ENCODE measurements around the gene DENR. TPM values are rescaled to one million over a fixed set of nuclear protein-coding genes. Genes with fewer than 3 reads are reported as not detected.

Gene DENR
- total and polyA plus RNA-seq, 7 donors = 26.4 to 44.9 (median 31.9) TPM

DNA sequence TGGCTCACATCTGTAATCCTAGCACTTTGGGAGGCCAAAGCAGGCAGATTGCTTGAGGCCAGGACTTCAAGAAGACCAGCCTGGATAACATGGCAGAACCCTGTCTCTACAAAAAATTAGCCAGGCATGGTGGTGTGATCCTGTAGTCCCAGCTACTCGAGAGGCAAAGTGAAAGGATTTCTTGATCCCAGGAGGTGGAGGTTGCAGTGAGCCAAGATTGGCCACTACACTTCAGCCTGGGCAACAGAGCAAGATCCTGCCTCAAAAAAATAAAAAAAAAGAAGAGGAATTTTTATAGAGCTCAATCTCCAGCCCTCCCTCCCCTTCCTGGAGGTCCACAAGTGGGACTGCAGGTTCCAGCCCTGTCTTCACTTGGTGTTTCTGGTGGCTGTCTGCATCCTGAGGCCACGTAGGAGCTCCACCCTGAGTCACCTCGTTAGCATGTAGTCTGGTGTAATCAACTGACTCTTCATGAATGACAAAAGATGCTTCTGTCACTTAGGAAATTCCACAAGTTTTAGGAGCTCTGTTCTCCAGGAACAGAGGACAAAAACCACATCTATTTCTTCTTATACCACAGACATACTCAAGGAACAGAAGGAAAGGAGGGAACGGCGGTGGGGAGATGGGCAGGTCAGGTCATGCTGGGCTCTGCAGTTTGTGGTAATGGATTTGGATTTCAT is 37.9 kb downstream of the DENR start:
- WGBS, 2 donors = 74 to 87% methylated on average over 5 of the region's 5 CpGs
- intact Hi-C loops (cut with DNase I) = no loop called here
- Histone ChIP-seq H3K4me1 (no peaks in the 10 kb centered on the region), H3K9me3 (no peaks in the 10 kb centered on the region), H3K36me3 (no peaks in the 10 kb centered on the region), H3K27me3 (no peaks in the 10 kb centered on the region), H3K27ac (no peak overlapping the region), H3K4me3 (no peak overlapping the region)
- DNase-seq = no peak
- TF ChIP-seq EP300 (IDR thresholded peaks at IDR 0.05) = no peak
- no peak for TF ChIP-seq POLR2AphosphoS5 (IDR thresholded peaks at IDR 0.05)
- TF ChIP-seq, protein P1, sequence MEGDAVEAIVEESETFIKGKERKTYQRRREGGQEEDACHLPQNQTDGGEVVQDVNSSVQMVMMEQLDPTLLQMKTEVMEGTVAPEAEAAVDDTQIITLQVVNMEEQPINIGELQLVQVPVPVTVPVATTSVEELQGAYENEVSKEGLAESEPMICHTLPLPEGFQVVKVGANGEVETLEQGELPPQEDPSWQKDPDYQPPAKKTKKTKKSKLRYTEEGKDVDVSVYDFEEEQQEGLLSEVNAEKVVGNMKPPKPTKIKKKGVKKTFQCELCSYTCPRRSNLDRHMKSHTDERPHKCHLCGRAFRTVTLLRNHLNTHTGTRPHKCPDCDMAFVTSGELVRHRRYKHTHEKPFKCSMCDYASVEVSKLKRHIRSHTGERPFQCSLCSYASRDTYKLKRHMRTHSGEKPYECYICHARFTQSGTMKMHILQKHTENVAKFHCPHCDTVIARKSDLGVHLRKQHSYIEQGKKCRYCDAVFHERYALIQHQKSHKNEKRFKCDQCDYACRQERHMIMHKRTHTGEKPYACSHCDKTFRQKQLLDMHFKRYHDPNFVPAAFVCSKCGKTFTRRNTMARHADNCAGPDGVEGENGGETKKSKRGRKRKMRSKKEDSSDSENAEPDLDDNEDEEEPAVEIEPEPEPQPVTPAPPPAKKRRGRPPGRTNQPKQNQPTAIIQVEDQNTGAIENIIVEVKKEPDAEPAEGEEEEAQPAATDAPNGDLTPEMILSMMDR (IDR thresholded peaks at IDR 0.05) = no peak
- TF ChIP-seq POLR2A (IDR thresholded peaks at IDR 0.05) = no peak

DNA sequence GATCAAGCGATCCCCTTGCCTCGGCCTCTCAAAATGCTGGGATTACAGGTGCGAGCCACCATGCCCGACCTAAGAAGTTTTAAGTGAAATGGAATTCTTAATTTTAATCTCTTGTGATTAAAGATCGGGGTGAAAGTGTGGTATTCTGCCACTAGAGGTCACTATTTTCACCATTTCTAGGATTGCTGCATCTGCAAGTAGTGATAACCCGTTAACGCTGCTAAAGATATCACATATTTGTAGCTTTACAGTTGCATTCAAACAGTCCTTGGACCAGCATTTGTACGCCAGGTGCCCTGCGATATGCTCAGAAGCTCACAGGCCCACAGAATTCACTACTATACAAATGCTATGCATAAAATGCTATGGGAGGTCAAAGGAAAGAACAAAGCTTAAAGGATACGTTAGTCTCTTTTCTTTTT is 41.1 kb downstream of the DENR start:
- DNase-seq = no peak
- TF ChIP-seq POLR2A (IDR thresholded peaks at IDR 0.05) = no peak
- TF ChIP-seq, protein P1 (IDR thresholded peaks at IDR 0.05) = peak; percentile 27 to 69 (median 42)
- H3K4me3 ChIP-seq = no peak overlapping the region
- no peaks in the 10 kb centered on the region for H3K4me1 ChIP-seq
- WGBS, 2 donors = 12 to 24% methylated on average over 10 of the region's 10 CpGs
- no peaks in the 10 kb centered on the region for H3K36me3 ChIP-seq
- intact Hi-C loops (cut with DNase I) = loop anchor here (1.0 kb wide), 1 partner anchor 159 kb away; no protein-coding TSS in a partner anchor
- H3K27me3 ChIP-seq = no peaks in the 10 kb centered on the region
- H3K27ac ChIP-seq = no peak overlapping the region
- no peaks in the 10 kb centered on the region for H3K9me3 ChIP-seq

DNA sequence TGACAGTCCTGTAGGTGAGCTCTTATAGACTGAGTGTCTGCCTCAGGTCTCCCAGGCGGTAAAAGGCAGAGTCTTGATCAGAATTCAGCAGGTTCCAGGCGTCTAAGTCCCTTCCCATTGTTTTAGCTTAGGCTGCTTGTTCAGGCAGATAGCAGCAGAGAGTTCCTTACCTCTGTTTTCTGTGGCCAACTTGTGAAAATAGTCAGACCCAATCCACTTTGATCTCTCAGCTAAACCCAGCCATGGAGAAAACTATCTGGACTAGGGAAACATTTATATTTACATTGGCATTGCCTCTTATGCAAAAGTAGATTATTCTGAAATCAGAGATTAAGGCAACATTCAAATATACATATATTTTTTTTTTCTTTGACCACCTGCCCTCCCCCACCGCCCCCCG is 43.2 kb downstream of the DENR start:
- no peaks in the 10 kb centered on the region for H3K9me3 ChIP-seq
- 89% methylated on average over 4 of the region's 4 CpGs for WGBS, 2 donors
- H3K4me3 ChIP-seq = no peak overlapping the region
- H3K4me1 ChIP-seq = no peaks in the 10 kb centered on the region
- intact Hi-C loops (cut with DNase I) = no loop called here
- no peak for TF ChIP-seq EP300 (IDR thresholded peaks at IDR 0.05)
- no peak for TF ChIP-seq POLR2A (IDR thresholded peaks at IDR 0.05)
- TF ChIP-seq, protein P1 (IDR thresholded peaks at IDR 0.05) = no peak
- TF ChIP-seq POLR2AphosphoS5 (IDR thresholded peaks at IDR 0.05) = no peak
- DNase-seq = no peak
- H3K36me3 ChIP-seq = no peaks in the 10 kb centered on the region
- no peak overlapping the region for H3K27ac ChIP-seq
- no peaks in the 10 kb centered on the region for H3K27me3 ChIP-seq

DNA sequence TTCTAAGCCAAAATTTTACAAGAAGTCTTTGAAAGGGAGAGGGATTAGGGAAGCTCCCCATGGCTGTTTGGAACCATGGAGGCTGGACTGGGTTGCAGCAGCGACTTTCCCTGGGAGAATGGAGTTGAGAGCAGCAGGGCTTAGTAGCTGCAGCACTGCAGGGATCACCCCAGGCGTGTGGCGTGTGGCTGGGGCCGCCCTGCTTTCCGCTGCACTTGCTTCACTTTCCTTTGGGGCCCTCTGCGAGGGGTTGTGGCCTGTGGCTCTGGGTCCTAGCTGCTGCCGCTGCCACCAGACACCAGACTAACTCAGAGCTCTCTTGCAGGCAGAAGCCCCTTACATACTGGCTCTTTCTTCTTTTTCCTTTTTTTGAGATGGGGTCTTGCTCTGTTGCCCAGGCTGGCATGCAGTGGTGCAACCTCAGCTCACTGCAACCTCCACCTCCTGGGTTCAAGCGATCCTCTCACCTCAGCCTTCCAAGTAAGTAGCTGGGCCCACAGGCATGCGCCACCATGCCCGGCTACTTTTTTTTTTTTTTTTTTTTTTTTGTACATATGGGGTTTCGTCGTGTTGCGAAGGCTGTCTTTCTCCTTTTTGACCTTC is 47.1 kb downstream of the DENR start:
- intact Hi-C loops (cut with DNase I) = no loop called here
- no peak overlapping the region for H3K27ac ChIP-seq
- H3K4me1 ChIP-seq = no peaks in the 10 kb centered on the region
- H3K27me3 ChIP-seq = no peaks in the 10 kb centered on the region
- WGBS, 2 donors = 81 to 90% methylated on average over 13 of the region's 13 CpGs
- H3K4me3 ChIP-seq = no peak overlapping the region
- no peaks in the 10 kb centered on the region for H3K9me3 ChIP-seq
- no peak for TF ChIP-seq POLR2A (IDR thresholded peaks at IDR 0.05)
- TF ChIP-seq POLR2AphosphoS5 (IDR thresholded peaks at IDR 0.05) = no peak
- TF ChIP-seq, protein P1 (IDR thresholded peaks at IDR 0.05) = no peak
- TF ChIP-seq EP300 (IDR thresholded peaks at IDR 0.05) = no peak
- H3K36me3 ChIP-seq = no peaks in the 10 kb centered on the region
- no peak for DNase-seq

Measured in sigmoid colon (tissue), 7 donors.